ENCODE measurements around the gene DENND1A. TPM values are rescaled to one million over a fixed set of nuclear protein-coding genes. Genes with fewer than 3 reads are reported as not detected.
"Not testable (repeated sequence)": the region's sequence is repeated elsewhere in the genome, so short reads cannot be mapped to it uniquely, and the experiment has no call there.

Gene DENND1A
- total RNA-seq, 2 experiments from 2014 or later = 18.5 to 20.1 TPM

DNA sequence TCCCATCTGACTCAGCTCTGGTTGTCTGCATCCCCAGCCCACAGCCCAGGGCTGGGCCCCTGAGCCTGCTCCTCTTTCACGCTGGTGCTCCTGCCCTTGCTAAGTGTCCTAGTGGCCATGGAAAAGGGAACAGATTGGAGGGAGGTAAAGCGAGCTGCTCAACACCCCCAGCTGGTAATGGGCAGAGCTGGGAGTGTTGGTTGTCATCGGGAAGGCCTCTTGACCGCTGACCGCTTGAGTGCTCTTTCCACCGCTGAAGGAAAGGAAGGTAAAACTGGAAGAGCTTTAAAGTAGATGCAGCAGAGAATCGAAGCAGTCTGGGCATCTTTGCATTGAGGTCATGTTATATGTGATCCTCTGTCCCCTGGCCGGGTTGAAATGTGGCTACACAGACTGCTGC is 513.8 kb downstream of the DENND1A start:
- ChIA-PET CTCF (no interaction called here), POLR2A (no interaction called here)

DNA sequence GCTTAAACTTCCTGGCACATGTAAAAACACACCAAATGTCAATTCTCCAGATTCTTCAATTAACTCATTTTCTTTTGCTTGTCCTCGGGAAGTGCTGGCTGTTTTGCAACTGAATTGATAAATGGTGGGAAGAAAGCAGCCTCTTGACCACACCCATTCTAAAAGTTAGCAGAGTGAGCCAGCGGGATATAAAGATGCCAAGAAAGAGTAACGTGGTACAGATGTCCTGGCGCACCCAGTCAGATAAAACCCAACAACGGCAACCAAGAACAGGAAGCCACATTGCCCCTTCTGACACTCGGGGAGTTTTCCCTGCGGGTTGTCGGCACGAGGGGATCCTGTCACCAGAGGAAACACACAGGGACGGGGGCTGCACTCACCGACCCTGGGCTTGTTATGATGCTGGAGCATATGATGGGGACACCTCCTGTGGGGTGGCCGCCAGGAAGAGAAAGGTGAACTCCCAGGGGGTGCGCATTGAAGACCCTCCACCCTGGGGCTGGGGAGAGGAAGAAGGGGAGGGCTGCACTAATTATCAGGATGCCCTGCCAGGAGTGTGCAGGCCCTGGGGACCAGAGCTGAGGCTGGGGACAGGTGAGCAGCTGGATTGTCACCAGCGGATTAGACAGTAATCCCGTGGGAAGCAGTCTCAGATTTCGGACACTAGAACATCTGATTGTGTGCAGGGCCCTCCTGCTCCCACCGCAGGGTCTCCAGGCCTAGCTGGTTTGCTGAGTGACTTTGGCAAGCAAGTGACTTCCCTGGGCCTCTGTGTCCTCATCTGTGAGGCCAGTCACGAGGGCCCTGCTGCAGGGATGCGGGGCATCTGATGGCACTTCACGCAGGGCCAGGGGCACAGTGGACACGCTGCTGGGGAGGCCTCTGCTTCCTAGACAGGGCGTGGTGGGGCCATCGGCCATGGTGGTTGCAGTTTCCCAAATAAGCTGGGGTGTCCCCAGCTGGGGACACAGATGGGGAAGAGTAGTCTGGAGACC is 514.7 kb downstream of the DENND1A start:
- ChIA-PET CTCF (no interaction called here), POLR2A (no interaction called here)

DNA sequence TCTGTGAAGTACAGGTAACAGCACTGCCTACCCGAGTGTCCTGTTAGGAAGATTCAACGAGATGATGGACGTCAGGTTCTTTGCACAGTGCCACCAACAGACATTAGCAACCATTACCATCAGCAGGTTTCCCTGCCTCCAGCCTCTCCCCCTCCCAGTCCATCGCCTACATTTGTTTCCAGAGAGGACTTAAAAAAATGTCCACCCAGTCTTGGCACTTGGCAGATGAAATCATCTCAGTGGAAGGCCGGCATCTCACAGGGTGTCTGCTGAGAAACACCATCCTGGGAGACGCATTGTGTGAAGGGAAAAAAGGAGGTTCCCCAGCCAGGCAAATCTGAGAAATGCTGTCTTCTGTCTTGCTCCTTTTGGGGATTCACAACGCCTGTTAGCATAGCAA is 515.7 kb downstream of the DENND1A start:
- ChIA-PET POLR2A (no interaction called here), CTCF (interaction anchor here (1.2 kb wide), 1 partner anchor 12 kb away, joined by 3 read pairs; no protein-coding TSS in a partner anchor)

DNA sequence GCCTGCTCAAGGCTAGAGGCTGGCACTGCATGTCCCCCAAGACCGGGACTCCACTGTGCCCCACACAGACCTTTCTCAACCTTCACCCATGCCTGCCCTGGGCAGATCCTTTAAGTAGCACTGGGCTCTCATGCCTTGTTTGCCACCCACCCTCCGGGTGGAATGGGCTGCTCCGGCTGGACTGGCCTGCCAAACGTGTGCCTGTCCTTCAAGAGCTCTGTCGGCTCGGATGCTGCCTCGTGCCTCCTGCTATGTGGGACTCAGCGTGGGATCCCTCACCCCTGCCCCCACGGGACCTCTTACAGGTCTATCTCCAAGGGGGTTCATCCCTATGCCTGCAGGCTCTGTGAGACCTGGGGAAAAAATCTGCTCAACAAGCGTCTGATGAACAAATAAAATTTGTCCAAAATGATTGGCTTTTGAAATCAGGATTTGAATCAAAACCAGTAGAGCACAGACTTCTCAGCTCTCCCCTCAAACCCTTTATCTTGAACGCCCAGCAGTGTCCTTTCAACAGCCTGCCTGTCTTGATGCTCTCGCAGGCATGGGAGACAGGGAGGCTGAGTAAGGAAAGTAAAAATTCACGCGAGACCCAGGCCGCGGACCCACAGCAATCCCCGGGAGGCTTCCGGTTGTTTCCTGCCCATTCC is 517.6 kb downstream of the DENND1A start:
- CTCF ChIA-PET = no interaction called here
- POLR2A ChIA-PET = no interaction called here

DNA sequence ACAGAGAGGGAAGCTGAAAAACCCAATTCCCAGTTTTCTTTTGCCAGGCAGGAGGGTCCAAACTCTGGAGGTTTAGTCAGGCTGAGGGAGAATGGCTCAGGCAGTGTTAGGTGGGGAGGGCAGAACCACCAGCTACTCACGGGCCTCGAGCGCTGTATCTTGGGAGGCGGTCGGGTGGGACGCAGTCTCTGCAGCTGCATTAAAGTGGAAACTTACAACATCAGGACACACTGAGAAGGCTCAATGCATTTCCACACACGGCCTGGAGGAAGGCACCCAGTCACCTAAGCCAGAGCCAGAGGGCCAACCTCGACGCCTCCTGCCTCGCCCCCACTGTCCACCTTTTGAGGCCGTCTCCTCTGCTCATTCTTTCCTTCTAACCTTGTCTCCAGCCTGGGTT is 518.3 kb downstream of the DENND1A start:
- ChIA-PET POLR2A (no interaction called here), CTCF (no interaction called here)

DNA sequence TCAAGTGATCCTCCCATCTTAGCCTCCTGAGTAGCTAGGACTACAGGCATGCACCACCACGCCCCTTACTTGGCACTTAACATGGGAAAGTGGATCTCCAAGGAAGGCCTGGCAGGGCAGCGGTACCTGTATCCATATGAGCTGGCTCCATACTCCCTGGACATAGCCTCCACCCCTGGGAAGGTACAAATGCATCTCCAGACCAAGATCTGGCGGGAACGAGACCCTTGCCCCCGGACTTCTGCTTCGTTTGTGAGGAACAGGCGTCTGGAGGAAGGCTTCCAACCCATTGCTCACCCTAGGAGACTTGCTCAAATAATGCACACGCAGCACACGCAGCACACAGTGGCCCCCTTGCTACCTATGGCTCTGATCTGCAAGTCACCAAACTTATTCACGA is 518.7 kb downstream of the DENND1A start:
- ChIA-PET CTCF (no interaction called here), POLR2A (no interaction called here)

DNA sequence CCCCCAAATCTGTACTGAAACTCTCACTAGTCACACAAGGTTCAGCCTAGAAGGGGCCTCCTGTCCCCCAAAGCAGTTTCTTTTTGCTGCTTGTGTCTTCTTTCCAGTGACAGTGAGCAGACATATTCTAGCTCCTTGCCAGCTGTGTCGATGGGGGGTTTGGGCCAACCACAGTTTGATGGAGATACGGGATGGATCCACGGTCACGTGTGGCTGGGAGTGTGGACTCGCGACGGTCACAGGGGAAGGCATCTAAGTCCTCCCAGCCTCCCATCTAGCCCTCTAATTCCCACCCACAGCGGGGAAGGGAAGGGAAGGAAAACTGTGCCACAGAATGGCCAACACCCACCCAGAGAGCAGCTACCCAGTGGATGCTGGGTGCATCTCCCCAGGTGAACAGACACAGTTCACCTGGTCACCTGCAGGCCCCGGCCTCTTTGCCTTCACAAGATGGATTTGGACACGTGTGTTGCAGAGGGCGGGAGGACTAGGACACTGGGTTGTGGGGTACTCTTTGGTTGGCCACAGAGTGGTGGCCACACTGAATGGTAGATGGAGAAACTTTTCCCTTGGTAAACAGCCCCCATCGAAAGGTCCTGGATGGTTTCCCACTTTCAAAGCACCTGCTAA is 519.5 kb downstream of the DENND1A start:
- ChIA-PET POLR2A (no interaction called here), CTCF (no interaction called here)

DNA sequence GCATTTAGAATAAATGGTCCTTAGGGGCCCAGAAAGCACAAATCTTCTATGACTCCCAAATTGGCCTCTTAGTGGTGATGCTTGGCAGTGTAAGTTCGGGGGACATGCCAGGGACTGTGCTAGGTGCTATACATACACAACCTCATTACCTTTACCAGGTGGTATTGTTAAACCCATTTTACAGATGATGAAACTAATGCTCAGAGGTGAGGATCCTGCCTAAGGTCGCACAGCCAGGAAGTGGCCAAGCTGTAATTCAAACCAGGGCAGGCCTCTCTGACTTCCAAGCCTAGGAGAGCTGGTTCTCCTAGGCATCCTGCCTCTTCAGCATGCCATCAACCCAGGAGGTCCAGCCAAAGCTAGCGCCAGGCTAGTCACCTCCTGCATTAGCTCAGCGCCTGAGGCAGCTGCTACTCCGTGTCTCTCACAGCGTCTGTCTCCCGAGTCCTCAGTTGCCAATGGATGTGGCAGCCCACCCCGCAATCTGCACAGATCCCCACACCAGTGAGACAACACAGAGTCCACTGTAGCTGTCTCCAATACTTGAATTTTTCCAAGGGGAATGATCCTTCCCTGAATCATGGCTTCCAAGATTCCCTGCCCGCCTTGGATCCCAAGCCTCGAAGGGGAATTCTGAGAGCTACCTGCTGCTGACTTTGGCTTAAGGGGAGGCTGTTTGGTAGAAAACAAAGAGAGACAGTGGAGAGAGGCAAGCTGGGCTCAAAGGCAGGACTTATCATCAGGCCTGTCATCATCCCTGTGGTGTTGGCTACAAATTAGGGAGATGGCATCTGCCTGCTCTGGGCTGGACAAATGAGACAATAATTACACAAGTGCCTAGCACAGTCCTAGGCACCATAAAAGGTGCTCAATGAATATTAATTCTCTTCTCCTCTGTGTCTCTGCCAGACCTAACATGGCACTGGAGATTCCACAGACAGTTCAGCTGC is 521.3 kb downstream of the DENND1A start:
- ChIA-PET CTCF (no interaction called here), POLR2A (no interaction called here)

DNA sequence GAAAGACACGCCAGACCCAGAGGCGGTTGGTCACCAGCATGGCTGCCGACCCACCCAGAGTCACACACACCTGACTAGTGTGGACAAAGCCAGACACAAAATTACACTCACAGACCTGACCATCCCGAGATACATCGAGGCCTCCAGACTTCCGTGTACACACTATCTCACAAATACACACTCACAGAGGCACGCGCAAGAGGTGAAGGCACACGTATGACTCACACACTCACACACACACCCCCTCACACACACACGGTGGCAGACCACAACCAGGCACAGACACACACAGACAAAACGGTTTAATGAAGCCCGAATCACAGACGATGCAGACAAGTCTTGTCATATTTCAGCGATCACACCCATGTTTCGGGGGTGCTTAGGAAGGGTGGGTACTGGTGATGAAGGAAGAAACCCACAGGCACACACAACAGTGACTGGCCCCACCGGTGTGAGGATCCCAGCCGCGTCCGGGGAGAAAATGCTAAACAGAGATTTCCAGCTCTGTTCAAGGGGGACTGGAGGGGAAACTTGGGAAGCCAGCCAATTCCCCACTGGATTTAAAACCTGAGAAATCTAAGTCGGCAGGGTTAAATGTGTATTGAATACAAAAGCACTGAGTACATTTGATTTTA is 522.6 kb downstream of the DENND1A start:
- CTCF ChIA-PET = interaction anchor here (1.1 kb wide), 1 partner anchor 10 kb away, joined by 3 read pairs; no protein-coding TSS in a partner anchor

DNA sequence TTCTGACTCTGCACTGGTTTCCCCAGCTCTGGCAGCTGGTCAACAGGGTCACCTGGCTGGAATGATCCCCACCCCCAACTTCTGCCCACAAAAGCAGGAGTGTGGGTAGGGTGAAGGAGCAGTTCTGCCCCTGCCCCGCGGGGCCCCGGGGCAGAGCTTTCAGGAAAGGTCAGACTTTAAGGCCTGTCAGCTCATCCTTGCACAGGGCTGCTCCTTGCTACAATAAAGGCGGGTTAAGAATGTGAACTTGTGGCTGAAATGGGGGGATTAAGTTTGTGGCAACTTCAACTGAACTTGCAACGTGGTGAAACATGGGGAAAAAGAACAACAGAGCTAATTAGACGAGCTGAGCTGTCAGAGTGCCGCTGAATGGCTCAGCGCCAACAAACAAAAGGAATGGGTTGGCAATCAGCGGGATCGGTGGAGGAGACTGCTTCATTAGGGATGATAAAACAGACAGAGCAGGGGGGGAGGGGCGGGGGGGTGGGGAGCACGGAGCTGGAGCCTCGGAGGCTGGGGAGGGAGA is 523.2 kb downstream of the DENND1A start:
- POLR2A ChIA-PET = no interaction called here

More for the DNA sequence above, 522.6 kb downstream of the DENND1A start:
- POLR2A ChIA-PET = no interaction called here

DNA sequence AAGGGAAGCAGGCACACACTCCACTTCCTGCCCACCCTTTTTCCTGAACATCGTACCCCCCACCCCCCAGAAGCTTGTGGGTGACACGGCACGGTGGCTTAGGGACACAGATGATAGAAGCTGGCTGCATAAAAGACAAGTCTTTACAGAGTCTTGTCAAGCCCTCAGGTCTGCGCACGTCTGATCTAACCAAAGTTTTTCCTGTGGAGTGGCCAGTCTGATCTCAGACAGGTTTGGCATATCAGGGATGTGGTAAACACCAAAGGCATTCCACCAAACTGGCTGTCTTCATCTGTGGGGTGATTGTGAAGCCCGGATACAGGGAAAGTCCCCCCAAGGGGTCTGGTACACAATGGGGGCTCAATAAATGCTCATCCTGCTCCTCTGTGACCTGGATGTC is 523.9 kb downstream of the DENND1A start:
- CTCF ChIA-PET = no interaction called here
- POLR2A ChIA-PET = no interaction called here

More for the DNA sequence above, 523.2 kb downstream of the DENND1A start:
- CTCF ChIA-PET = interaction anchor here (1.1 kb wide), 1 partner anchor 9 kb away, joined by 3 read pairs; no protein-coding TSS in a partner anchor

DNA sequence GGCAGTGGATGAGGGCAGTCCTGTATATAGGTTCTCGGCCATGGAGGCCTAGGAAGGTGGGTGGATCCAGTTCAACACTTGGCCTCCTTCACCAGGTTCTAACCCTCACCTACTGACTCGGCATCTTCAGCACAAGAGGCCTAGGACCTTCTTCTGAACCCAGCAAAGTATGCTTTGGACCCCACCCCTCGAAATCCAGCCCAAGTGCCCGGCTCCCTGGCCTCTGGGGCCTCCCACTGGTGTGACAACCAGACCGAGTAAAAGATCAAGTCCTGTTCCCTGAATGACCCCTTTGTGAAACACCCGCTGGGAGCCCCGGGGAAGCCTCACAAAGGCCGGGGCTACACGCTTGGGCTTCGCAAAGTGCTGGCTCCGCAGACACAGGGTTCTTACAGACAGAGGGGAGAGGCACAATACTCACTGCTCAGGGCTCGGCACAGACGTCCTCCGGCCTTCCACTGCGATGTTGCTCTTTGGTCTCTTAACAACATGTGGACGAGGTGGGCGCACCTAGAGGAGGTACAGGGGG is 526.9 kb downstream of the DENND1A start:
- POLR2A ChIA-PET = no interaction called here
- CTCF ChIA-PET = interaction anchor here (0.8 kb wide), 1 partner anchor 11 kb away, joined by 3 read pairs; no protein-coding TSS in a partner anchor

DNA sequence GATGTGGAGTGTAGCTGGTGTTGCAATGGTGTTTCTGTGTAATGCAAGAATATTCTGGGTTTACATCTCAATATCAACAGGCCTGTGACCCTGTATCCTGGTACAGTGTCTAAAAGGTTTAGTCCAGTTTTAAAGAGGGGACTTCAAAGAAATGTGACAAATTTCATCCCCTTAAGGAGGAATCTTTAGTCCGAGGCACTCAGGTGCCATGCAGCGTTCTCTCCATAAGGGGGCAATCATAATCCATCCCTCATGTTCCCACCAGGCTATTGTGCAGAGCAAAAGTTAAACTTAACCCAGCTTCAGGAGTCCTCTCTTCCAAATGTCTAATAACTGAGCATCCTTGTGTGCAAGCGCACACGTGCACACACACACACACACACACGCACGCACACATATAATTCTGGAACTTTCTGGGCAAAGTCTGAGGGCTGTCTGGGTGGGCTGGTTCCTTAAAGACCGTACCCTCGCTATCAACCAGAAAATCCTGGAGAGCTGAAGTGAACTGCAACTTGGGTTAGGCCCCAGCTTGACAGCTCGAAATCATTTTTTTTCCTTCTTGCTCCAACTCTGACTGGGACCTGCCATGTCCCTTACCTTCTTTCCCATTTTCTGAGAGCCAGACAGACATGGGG is 527.9 kb downstream of the DENND1A start:
- POLR2A ChIA-PET = no interaction called here
- CTCF ChIA-PET = interaction anchor here (0.7 to 0.8 kb wide), 2 partner anchors 12 to 29 kb away, joined by 3 read pairs; no protein-coding TSS in a partner anchor

DNA sequence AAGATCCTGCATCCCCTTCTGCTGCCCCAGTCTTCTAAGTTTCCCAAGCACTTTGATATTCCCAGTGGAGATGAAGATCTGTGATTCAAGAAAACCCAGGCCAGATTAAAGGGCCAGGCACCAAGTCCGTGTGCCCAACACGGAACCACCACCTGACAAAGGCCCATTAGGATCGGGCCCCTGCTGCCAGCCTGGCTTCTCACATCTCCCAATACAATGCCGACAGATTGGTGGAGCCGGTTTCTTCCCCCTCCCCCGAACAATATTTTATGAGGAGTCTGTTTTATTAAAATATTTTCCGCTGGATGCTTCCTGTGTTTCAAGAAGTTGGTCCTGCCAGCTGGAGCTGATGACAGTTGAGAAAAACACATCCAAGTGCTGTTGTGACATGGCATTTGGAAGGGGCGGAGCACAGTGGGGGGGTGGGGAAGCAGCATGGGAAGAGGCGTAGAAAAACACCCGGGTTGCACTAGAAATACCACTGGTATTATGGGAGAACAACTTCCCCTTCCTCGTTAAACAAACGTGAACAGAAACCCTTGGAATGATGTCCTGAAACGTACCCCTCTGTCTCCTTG is 528.9 kb downstream of the DENND1A start:
- CTCF ChIA-PET = no interaction called here
- POLR2A ChIA-PET = no interaction called here

DNA sequence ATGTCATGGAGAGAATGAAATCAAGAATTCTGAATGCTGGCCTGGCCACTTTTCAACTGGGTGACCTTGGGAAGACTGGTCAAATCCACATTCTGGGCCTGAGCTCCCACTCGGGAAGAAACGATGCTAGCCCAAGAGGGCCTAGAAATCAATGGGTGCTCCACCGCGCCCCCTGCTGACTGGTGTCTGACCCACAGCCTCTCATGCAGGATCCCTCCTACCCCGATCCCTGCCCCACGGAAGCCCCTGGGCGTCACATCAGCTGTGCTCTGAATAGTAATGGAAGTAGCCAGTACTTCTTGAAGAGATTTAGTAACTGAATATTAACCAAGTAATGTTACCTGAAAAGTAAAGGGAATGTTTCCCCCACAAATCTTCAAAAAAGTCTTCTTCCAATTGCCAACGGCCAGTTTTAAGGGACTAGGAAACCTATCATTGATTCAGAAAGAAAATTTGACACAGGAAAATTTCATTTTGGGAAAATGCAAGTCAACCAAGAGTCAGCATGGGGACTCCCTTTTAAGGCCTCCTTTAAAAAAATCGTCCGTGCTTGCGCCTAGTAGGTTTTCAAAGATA is 530.0 kb downstream of the DENND1A start:
- CTCF ChIA-PET = no interaction called here
- POLR2A ChIA-PET = no interaction called here

DNA sequence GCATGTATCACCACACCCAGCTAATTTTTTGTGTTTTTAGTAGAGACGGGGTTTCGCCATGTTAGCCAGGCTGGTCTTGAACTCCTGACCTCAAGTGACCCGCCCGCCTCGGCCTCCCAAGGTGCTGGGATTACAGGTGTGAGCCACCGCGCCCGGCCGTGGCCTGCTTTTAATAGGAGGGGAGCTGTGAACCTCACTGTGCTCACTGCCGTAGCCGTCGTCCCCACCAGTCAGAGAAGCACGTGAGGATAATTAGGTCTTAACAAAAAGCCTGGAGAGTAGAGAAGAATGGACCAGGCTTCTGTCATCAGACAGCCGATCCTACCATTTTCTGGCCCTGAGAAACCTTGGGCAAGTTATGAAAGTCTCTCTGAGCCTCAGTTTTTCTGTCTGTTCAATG is 531.0 kb downstream of the DENND1A start:
- CTCF ChIA-PET, POLR2A ChIA-PET: not testable (repeated sequence)

DNA sequence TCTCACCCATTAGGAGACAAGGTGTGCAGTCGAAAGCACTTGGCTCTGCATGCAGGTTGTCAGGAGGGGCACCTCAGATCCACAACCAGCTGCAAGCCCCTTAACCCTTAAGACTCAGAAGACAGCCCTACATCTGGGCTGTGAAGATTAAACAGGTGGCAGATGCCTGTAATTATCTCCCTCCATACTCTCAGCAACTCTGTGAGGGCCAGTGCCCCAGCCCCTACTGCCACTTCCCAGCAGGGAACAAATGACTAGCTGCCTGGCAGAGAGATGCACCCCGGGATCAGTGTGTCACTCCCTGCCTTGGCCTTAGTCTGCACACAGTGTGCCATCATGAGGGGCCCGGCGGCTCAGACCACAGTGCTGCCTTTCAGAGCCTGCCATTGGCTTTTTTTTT is 532.0 kb downstream of the DENND1A start:
- ChIA-PET POLR2A (no interaction called here), CTCF (interaction anchor here (0.9 kb wide), 1 partner anchor 9 kb away, joined by 3 read pairs; no protein-coding TSS in a partner anchor)
